Measurements from ENCODE around the gene NEK3. TPM values are rescaled to one million over a fixed set of nuclear protein-coding genes. Genes with fewer than 3 reads are reported as not detected.

Gene NEK3
- total RNA-seq, 1 experiment from 2014 or later = 12.0 TPM

DNA sequence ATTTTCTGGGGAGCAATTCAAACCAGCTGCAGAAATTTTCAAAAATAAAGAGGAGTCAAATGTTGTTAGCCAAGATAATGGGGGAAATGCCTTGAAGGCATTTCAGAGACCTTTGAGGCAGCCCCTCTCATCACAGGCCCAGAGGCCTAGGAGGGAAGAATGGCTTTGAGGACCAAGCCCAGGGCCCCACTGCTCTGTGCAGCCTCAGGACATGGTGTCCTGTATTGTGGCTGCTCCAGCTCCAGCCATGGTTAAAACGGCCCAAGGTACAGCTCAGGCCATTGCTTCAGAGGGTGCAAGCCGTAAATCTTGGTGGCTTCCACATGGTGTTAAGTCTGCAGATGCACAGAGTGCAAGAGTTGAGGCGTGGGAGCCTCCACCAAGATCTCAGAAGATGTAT lies 62.6 kb downstream of the NEK3 start:
- DNase-seq (ENCODE audit: low read depth, low spot score) = no peak
- POLR2A ChIA-PET = no interaction called here
- TF ChIP-seq, protein P1, sequence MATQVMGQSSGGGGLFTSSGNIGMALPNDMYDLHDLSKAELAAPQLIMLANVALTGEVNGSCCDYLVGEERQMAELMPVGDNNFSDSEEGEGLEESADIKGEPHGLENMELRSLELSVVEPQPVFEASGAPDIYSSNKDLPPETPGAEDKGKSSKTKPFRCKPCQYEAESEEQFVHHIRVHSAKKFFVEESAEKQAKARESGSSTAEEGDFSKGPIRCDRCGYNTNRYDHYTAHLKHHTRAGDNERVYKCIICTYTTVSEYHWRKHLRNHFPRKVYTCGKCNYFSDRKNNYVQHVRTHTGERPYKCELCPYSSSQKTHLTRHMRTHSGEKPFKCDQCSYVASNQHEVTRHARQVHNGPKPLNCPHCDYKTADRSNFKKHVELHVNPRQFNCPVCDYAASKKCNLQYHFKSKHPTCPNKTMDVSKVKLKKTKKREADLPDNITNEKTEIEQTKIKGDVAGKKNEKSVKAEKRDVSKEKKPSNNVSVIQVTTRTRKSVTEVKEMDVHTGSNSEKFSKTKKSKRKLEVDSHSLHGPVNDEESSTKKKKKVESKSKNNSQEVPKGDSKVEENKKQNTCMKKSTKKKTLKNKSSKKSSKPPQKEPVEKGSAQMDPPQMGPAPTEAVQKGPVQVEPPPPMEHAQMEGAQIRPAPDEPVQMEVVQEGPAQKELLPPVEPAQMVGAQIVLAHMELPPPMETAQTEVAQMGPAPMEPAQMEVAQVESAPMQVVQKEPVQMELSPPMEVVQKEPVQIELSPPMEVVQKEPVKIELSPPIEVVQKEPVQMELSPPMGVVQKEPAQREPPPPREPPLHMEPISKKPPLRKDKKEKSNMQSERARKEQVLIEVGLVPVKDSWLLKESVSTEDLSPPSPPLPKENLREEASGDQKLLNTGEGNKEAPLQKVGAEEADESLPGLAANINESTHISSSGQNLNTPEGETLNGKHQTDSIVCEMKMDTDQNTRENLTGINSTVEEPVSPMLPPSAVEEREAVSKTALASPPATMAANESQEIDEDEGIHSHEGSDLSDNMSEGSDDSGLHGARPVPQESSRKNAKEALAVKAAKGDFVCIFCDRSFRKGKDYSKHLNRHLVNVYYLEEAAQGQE (IDR thresholded peaks at IDR 0.05; ENCODE audit: insufficient read depth in 1 of 2, low read depth in 2 of 2, low read length in 1 of 2) = no peak
- TF ChIP-seq SIN3A (IDR thresholded peaks at IDR 0.05; ENCODE audit: borderline replicate concordance, insufficient read depth, low read depth, low read length) (no peak), TCF7L2 (IDR thresholded peaks at IDR 0.05; ENCODE audit: low read depth, low read length) (no peak), POLR2AphosphoS5 (IDR thresholded peaks at IDR 0.05; ENCODE audit: low read depth, low read length) (no peak)
- TF ChIP-seq, protein P2, sequence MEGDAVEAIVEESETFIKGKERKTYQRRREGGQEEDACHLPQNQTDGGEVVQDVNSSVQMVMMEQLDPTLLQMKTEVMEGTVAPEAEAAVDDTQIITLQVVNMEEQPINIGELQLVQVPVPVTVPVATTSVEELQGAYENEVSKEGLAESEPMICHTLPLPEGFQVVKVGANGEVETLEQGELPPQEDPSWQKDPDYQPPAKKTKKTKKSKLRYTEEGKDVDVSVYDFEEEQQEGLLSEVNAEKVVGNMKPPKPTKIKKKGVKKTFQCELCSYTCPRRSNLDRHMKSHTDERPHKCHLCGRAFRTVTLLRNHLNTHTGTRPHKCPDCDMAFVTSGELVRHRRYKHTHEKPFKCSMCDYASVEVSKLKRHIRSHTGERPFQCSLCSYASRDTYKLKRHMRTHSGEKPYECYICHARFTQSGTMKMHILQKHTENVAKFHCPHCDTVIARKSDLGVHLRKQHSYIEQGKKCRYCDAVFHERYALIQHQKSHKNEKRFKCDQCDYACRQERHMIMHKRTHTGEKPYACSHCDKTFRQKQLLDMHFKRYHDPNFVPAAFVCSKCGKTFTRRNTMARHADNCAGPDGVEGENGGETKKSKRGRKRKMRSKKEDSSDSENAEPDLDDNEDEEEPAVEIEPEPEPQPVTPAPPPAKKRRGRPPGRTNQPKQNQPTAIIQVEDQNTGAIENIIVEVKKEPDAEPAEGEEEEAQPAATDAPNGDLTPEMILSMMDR (IDR thresholded peaks at IDR 0.05) = no peak
- CTCF ChIA-PET = no interaction called here
- Histone ChIP-seq H3K27me3 (ENCODE audit: control insufficient read depth, insufficient read depth, low read length) (no peaks in the 10 kb centered on the region), H3K4me1 (ENCODE audit: control insufficient read depth, insufficient read depth, low read length) (no peaks in the 10 kb centered on the region), H3K27ac (ENCODE audit: low read length) (no peak overlapping the region), H3K9me3 (ENCODE audit: control insufficient read depth, insufficient read depth, low read depth, low read length) (no peaks in the 10 kb centered on the region), H3K36me3 (ENCODE audit: control insufficient read depth, insufficient read depth, low read length) (no peaks in the 10 kb centered on the region), H3K4me3 (ENCODE audit: low read depth in 2 of 2, low read length in 2 of 2) (no peak overlapping the region)
- in situ Hi-C loops (cut with HindIII; ENCODE audit: low pct_unique_long_range_greater_than_20kb, low sequenced_read_pairs) = no loop called here
- intact Hi-C loops (cut with micrococcal nuclease; ENCODE audit: unreplicated experiment) = no loop called here
- ATAC-seq = no peak
- BruUV-seq (replicated peaks) = no TSS peak

DNA sequence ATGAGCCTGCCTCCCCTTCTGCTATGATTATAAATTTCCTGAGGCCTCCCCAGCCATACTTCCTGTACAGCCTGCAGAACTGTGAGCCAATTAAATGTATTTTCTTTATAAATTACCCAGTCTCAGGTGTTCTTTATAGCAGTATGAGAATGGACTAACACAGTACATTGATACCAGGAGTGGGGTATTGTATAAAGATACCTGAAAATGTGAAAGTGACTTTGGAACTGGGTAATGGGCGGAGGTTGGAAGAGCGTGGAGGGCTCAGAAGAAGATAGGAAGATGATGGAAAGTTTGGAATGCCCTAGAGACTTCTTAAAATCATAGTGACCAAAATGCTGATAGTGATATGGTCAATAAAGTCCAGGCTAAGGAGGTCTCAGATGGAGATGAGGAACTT lies 63.3 kb downstream of the NEK3 start:
- Histone ChIP-seq H3K9me3 (ENCODE audit: control insufficient read depth, insufficient read depth, low read depth, low read length) (no peaks in the 10 kb centered on the region), H3K27ac (ENCODE audit: low read length) (no peak overlapping the region), H3K4me1 (ENCODE audit: control insufficient read depth, insufficient read depth, low read length) (no peaks in the 10 kb centered on the region), H3K27me3 (ENCODE audit: control insufficient read depth, insufficient read depth, low read length) (no peaks in the 10 kb centered on the region), H3K36me3 (ENCODE audit: control insufficient read depth, insufficient read depth, low read length) (no peaks in the 10 kb centered on the region), H3K4me3 (ENCODE audit: low read depth in 2 of 2, low read length in 2 of 2) (no peak overlapping the region)
- POLR2A ChIA-PET = no interaction called here
- in situ Hi-C loops (cut with HindIII; ENCODE audit: low pct_unique_long_range_greater_than_20kb, low sequenced_read_pairs) = no loop called here
- no peak for DNase-seq (ENCODE audit: low read depth, low spot score)
- intact Hi-C loops (cut with micrococcal nuclease; ENCODE audit: unreplicated experiment) = no loop called here
- no peak for TF ChIP-seq TCF7L2 (IDR thresholded peaks at IDR 0.05; ENCODE audit: low read depth, low read length)
- TF ChIP-seq SIN3A (IDR thresholded peaks at IDR 0.05; ENCODE audit: borderline replicate concordance, insufficient read depth, low read depth, low read length) = no peak
- no TSS peak for BruUV-seq (replicated peaks)
- ATAC-seq = no peak
- CTCF ChIA-PET = no interaction called here

DNA sequence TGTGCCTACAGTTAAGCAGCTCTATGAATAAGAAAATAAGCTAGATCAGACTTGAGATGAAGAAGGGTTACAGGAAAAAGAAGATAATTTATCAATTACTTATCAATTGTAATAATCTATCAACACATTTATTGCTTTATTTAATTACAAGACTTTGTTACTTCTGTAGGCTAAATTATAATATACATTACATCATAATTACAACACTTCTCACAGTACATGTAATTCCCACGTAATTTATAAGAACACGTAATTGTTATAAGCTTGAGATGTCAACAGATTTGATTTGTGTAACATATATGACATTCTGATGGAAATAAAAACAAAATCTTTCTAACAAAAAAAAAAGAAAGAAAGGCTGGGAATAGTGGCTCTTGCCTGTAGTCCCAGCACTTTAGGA lies 67.3 kb downstream of the NEK3 start:
- Histone ChIP-seq H3K4me3 (ENCODE audit: low read depth in 2 of 2, low read length in 2 of 2) (no peak overlapping the region), H3K27me3 (ENCODE audit: control insufficient read depth, insufficient read depth, low read length) (no peaks in the 10 kb centered on the region), H3K4me1 (ENCODE audit: control insufficient read depth, insufficient read depth, low read length) (no peaks in the 10 kb centered on the region), H3K36me3 (ENCODE audit: control insufficient read depth, insufficient read depth, low read length) (no peaks in the 10 kb centered on the region), H3K27ac (ENCODE audit: low read length) (no peak overlapping the region), H3K9me3 (ENCODE audit: control insufficient read depth, insufficient read depth, low read depth, low read length) (no peaks in the 10 kb centered on the region)
- DNase-seq (ENCODE audit: low read depth, low spot score) (no peak), ATAC-seq (no peak)
- in situ Hi-C loops (cut with HindIII; ENCODE audit: low pct_unique_long_range_greater_than_20kb, low sequenced_read_pairs) = no loop called here
- TF ChIP-seq SIN3A (IDR thresholded peaks at IDR 0.05; ENCODE audit: borderline replicate concordance, insufficient read depth, low read depth, low read length) = no peak
- TF ChIP-seq POLR2AphosphoS5 (IDR thresholded peaks at IDR 0.05; ENCODE audit: low read depth, low read length) = no peak
- TF ChIP-seq TCF7L2 (IDR thresholded peaks at IDR 0.05; ENCODE audit: low read depth, low read length) = no peak
- TF ChIP-seq, protein P1 (IDR thresholded peaks at IDR 0.05; ENCODE audit: insufficient read depth in 1 of 2, low read depth in 2 of 2, low read length in 1 of 2) = no peak
- TF ChIP-seq, protein P2 (IDR thresholded peaks at IDR 0.05) = no peak
- BruUV-seq (replicated peaks) = no TSS peak
- CTCF ChIA-PET = no interaction called here
- intact Hi-C loops (cut with micrococcal nuclease; ENCODE audit: unreplicated experiment) = no loop called here
- POLR2A ChIA-PET = no interaction called here
